GM12873 (cell line): ENCODE measurements around the gene NRG2.

ENCODE experiments used
- TF ChIP-seq, protein P1 (sequence below): IDR thresholded peaks from 2 replicates; pipeline ENCODE4 v1.5.1; 2012; ENCODE audit warnings: low read depth, mild to moderate bottlenecking, moderate library complexity, low read length, control low read depth; ENCODE audit not compliant: insufficient read depth; ENCODE audit errors: missing control alignments

NRG2 gene

GRCh38 chr5:139898981-139899380 is 144.1 kb downstream of the NRG2 start:
- TF ChIP-seq, protein P1, sequence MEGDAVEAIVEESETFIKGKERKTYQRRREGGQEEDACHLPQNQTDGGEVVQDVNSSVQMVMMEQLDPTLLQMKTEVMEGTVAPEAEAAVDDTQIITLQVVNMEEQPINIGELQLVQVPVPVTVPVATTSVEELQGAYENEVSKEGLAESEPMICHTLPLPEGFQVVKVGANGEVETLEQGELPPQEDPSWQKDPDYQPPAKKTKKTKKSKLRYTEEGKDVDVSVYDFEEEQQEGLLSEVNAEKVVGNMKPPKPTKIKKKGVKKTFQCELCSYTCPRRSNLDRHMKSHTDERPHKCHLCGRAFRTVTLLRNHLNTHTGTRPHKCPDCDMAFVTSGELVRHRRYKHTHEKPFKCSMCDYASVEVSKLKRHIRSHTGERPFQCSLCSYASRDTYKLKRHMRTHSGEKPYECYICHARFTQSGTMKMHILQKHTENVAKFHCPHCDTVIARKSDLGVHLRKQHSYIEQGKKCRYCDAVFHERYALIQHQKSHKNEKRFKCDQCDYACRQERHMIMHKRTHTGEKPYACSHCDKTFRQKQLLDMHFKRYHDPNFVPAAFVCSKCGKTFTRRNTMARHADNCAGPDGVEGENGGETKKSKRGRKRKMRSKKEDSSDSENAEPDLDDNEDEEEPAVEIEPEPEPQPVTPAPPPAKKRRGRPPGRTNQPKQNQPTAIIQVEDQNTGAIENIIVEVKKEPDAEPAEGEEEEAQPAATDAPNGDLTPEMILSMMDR, result no peak

- TF ChIP-seq, protein P1, result no peak
Observed at GRCh38 chr5:139897982-139898381, 145.1 kb downstream of the NRG2 start.

DNA sequence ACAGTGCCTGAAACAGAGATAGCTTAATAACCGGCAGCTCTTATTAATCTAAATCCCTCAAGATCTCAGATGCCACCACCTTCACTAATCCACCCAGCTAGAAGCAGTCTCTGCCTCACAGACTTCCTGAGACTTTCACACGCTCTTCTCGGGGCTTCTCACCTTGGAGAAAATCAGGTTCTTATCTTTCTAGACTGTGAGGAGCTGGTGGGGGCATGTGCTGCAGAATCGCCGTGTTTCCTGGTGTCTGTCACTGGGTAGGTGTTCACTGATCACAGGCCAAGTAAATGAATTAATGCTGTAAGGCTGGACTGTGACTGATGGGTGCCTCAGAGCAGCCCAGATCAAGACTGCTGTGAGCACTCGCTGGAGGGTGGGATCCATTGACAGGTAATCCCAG is 145.8 kb downstream of the NRG2 start:
- TF ChIP-seq, protein P1, result no peak

DNA sequence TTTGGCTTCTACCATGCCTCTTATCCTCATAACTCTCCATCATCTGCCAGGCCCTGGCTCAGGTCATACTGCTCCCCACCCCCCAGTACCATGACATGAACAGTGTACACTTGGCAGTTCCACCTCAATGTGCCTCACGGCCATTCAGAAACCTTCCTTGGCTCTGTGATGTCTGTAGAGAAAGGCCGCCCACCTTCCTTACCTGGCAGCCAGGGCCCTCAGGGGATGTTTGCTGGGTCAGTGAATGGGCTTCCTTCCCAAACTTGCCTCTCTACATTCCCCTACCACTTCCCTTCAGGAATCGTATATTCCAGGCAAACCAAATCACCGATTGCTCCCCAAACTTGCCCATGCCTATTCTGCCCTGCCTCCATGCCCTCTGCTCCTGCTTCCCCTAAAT is 146.4 kb downstream of the NRG2 start:
- TF ChIP-seq, protein P1, result no peak

- TF ChIP-seq, protein P1, result no peak
Observed at GRCh38 chr5:139895647-139896046, 147.5 kb downstream of the NRG2 start.

- TF ChIP-seq, protein P1, result no peak
Observed at GRCh38 chr5:139895046-139895445, 148.1 kb downstream of the NRG2 start.

- TF ChIP-seq, protein P1, result no peak
Observed at GRCh38 chr5:139893873-139894272, 149.2 kb downstream of the NRG2 start.
